GM18873 (cell line): Measurements from ENCODE around the gene HNF1A.
"Not testable (repeated sequence)": the region's sequence is repeated elsewhere in the genome, so short reads cannot be mapped to it uniquely, and the experiment has no call there.

Experiments used
- ATAC-seq: cut with Tn5 transposase; IDR thresholded peaks from one replicate; pipeline ENCODE4 v1.9.1; 2021; ENCODE audit warnings: mild to moderate bottlenecking, moderate library complexity, moderate number of reproducible peaks; ENCODE audit not compliant: unreplicated experiment, low FRiP score

Gene HNF1A

DNA sequence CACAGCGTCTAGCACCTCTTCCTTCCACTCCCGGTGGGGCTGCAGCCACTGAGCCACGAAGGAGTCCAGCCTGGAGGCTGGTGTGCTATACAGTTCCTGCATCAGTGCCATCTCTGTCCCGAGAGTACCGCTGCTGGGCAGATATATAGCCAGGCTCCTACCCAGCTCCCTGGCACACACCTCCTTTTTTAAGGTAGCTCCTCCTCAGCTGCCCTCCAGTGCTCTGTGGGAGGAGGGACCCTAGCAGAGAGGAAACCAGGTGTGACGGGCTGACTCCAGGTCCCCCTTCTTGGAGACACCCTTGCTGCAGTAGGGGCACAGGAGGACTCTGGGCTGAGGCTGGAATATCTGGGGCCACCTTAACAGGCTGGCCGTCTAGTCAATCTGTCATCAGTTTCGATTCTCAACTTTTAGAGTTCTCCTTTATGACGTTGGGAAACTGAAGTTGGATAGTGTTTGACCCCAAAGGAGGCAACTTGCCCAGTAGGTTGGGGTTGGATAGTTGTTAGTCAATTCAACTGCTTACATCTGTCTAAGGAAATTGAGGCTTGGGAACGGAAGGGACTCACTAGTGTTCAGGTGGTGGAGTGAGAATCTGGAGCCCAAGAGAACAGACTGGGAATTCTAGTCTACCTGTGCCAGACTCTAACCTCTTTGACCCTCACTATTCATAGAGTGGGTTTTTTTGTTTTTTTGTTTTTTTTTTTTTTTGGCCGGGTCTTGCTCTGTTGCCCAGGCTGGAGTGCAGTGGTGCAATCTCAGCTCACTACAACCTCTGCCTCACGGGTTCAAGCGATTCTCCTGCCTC is 60.7 kb downstream of the HNF1A start, which contains the start of gene OASL:
OASL (minus strand) TSS at position 386 of the 808 bp plus-strand sequence; CDS start at position 111, 275 bp downstream.
- peak; percentile 62 for ATAC-seq

DNA sequence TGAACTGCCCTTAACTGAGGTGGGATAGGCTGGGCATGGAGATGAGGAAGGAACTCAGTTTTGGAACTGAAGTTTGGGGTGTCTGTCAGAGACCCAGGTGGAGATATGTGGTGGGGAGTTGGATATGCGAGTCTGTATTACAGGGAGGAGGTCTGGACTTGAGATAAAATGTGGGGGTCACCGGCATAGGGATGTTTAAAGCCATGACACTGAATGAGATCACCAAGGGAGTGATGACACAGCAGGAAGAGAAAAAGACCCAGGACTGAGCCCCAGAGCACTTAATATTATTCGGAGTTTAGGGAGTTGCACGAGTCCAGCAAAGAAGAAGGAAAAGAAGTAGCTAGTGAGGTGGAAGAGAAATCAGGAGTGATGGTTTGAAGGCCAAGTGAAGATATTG is 64.7 kb downstream of the HNF1A start:
- ATAC-seq: no peak

- not testable (repeated sequence) for ATAC-seq
These were observed 69.1 kb downstream of the HNF1A start for GRCh38 chr12:121047400-121047799.

- no peak for ATAC-seq
These were observed 70.1 kb downstream of the HNF1A start for GRCh38 chr12:121048442-121048841.

- no peak for ATAC-seq
These were observed 72.4 kb downstream of the HNF1A start for GRCh38 chr12:121050725-121051124.
